Activated CD8-positive, alpha-beta T cell treated with anti-CD3 and anti-CD28 coated beads, Interleukin-2, amount 10 ng/mL, durations not matched to agents 7 days and 5 days (primary cell): ENCODE data around the gene DNAJC27. TPM values are rescaled to one million over a fixed set of nuclear protein-coding genes. Genes with fewer than 3 reads are reported as not detected.

ENCODE experiments used
- ATAC-seq: fragments of 150-1000 bp; cut with Tn5 transposase; one replicate; pipeline ENCODE4 v1.10.0; 2021; ENCODE audit warnings: moderate library complexity
- CTCF ChIA-PET: fragments of 350-600 bp; sonication (Branson Sonifier 250); formaldehyde crosslinking; loops from one replicate; lab custom pipeline; 2021; ENCODE audit warnings: antibody characterized with exemption; lab: Charles Lee
- POLR2A ChIA-PET: fragments of 350-600 bp; sonication (Branson Sonifier 250); formaldehyde crosslinking; loops from one replicate; lab custom pipeline; 2021; ENCODE audit warnings: antibody characterized with exemption; lab: Charles Lee
- DNase-seq: peaks from one replicate; pipeline ENCODE4 v3.0.0-alpha.2; 2020
- H3K27ac Mint-ChIP-seq: one replicate; pipeline ENCODE4 v1.8.0; 2021; ENCODE audit warnings: mild to moderate bottlenecking, mixed read lengths
- H3K27me3 Mint-ChIP-seq: one replicate; pipeline ENCODE4 v1.8.0; 2021; ENCODE audit warnings: low read depth, mixed read lengths
- H3K36me3 Mint-ChIP-seq: one replicate; pipeline ENCODE4 v1.8.0; 2021; ENCODE audit warnings: low read depth, mixed read lengths
- H3K4me1 Mint-ChIP-seq: one replicate; pipeline ENCODE4 v1.8.0; 2021; ENCODE audit warnings: low read depth, mixed read lengths
- H3K4me3 Mint-ChIP-seq: one replicate; pipeline ENCODE4 v1.8.0; 2021; ENCODE audit warnings: mild to moderate bottlenecking, mixed read lengths
- H3K9me3 Mint-ChIP-seq: one replicate; pipeline ENCODE4 v1.8.0; 2022; ENCODE audit warnings: mixed read lengths; ENCODE audit not compliant: insufficient read depth
- total RNA-seq, 2 experiments: library from RNA; stranded (reverse); gene quantifications; one replicate each; pipeline ENCODE4 v1.2.3, GENCODE V29; 2021

Gene DNAJC27
- total RNA-seq, 2 experiments from 2014 or later: 6.5 to 8.0 TPM

GRCh38 chr2:24915175-24915574 lies 56.6 kb downstream of the DNAJC27 start:
- H3K27ac Mint-ChIP-seq: no peak overlapping the region
- ChIA-PET POLR2A (no interaction called here), CTCF (no interaction called here)
- no peaks in the 10 kb centered on the region for H3K9me3 Mint-ChIP-seq
- H3K4me3 Mint-ChIP-seq: no peak overlapping the region
- peaks cover 36% of the 10 kb centered on the region for H3K4me1 Mint-ChIP-seq
- ATAC-seq (no peak), DNase-seq (no peak)
- no peaks in the 10 kb centered on the region for H3K27me3 Mint-ChIP-seq
- peaks cover 51% of the 10 kb centered on the region for H3K36me3 Mint-ChIP-seq

- Mint-ChIP-seq H3K36me3 (peaks cover 56% of the 10 kb centered on the region), H3K4me3 (no peak overlapping the region), H3K4me1 (peaks cover 36% of the 10 kb centered on the region), H3K27ac (no peak overlapping the region), H3K27me3 (no peaks in the 10 kb centered on the region), H3K9me3 (no peaks in the 10 kb centered on the region)
- ChIA-PET POLR2A (no interaction called here), CTCF (no interaction called here)
- DNase-seq (no peak), ATAC-seq (no peak)
Measured at GRCh38 chr2:24914713-24915112, 57.0 kb downstream of the DNAJC27 start.

DNA sequence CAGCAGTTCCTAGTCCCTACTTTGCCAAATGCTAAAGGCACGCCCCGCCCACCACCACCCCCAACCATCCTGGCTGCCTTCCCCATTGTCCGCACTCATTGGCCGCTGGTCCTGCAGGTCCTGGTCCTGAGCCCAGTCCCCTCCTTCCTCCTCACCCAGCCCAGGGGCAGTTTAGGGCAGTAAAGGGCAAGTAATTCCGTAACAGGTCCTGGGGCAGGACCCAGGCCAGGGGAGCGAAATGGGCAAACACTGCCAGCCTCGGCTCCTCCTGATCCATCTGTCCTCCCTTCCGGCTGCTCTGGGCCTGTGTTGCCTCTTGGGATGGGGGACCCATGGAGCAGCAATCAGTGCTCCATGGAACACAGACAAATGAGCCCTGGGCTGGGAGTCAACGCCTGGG lies 57.8 kb downstream of the DNAJC27 start:
- ChIA-PET CTCF (no interaction called here), POLR2A (no interaction called here)
- no peaks in the 10 kb centered on the region for H3K27me3 Mint-ChIP-seq
- no peak for DNase-seq
- ATAC-seq: no peak
- peaks cover 58% of the 10 kb centered on the region for H3K36me3 Mint-ChIP-seq
- no peak overlapping the region for H3K4me3 Mint-ChIP-seq
- no peak overlapping the region for H3K27ac Mint-ChIP-seq
- peaks cover 32% of the 10 kb centered on the region for H3K4me1 Mint-ChIP-seq
- H3K9me3 Mint-ChIP-seq: no peaks in the 10 kb centered on the region

DNA sequence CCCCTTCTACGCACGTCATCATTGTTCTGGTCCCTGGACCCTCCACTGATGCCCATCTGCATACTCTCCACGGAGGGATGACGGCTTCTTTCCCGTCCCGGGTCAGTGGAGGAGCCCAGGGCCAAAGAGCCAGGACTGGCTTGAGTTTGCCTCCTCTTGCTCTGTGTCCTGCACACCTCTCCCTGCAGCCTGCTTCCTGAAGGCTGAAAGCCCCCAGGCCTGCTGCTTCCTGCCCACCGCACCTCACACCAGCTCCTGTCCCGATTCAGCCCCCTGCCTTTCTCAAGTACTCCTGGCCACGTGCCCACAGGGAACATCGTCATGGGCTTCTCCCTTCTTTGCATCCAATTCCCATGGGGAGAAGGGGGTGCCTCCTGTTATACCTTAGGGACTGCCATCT lies 58.8 kb downstream of the DNAJC27 start:
- POLR2A ChIA-PET: no interaction called here
- H3K27ac Mint-ChIP-seq: no peak overlapping the region
- H3K36me3 Mint-ChIP-seq: peaks cover 56% of the 10 kb centered on the region
- H3K4me1 Mint-ChIP-seq: peaks cover 22% of the 10 kb centered on the region
- ATAC-seq: no peak
- no peaks in the 10 kb centered on the region for H3K27me3 Mint-ChIP-seq
- no peak overlapping the region for H3K4me3 Mint-ChIP-seq
- CTCF ChIA-PET: no interaction called here
- DNase-seq: no peak
- H3K9me3 Mint-ChIP-seq: no peaks in the 10 kb centered on the region

- ATAC-seq (no peak), DNase-seq (no peak)
- CTCF ChIA-PET: no interaction called here
- Mint-ChIP-seq H3K4me1 (peaks cover 18% of the 10 kb centered on the region), H3K36me3 (peaks cover 52% of the 10 kb centered on the region), H3K27me3 (no peaks in the 10 kb centered on the region), H3K9me3 (no peaks in the 10 kb centered on the region), H3K4me3 (no peak overlapping the region), H3K27ac (no peak overlapping the region)
- POLR2A ChIA-PET: no interaction called here
Measured at GRCh38 chr2:24912523-24912922, 59.2 kb downstream of the DNAJC27 start.

GRCh38 chr2:24910245-24910644 lies 61.5 kb downstream of the DNAJC27 start:
- H3K36me3 Mint-ChIP-seq: peaks cover 48% of the 10 kb centered on the region
- no peak overlapping the region for H3K27ac Mint-ChIP-seq

GRCh38 chr2:24909555-24910177 lies 62.1 kb downstream of the DNAJC27 start:
- peaks cover under 1% of the 10 kb centered on the region for H3K4me1 Mint-ChIP-seq
- ChIA-PET POLR2A (no interaction called here), CTCF (no interaction called here)
- H3K27me3 Mint-ChIP-seq: no peaks in the 10 kb centered on the region
- H3K27ac Mint-ChIP-seq: no peak overlapping the region
- H3K4me3 Mint-ChIP-seq: no peak overlapping the region
- no peak for ATAC-seq
- no peaks in the 10 kb centered on the region for H3K9me3 Mint-ChIP-seq
- no peak for DNase-seq
- H3K36me3 Mint-ChIP-seq: peaks cover 47% of the 10 kb centered on the region

More at GRCh38 chr2:24910245-24910644, 61.5 kb downstream of the DNAJC27 start:
- H3K9me3 Mint-ChIP-seq: no peaks in the 10 kb centered on the region
- no peak overlapping the region for H3K4me3 Mint-ChIP-seq
- ChIA-PET CTCF (no interaction called here), POLR2A (no interaction called here)
- peaks cover 5% of the 10 kb centered on the region for H3K4me1 Mint-ChIP-seq
- no peaks in the 10 kb centered on the region for H3K27me3 Mint-ChIP-seq
- ATAC-seq: no peak
- no peak for DNase-seq

DNA sequence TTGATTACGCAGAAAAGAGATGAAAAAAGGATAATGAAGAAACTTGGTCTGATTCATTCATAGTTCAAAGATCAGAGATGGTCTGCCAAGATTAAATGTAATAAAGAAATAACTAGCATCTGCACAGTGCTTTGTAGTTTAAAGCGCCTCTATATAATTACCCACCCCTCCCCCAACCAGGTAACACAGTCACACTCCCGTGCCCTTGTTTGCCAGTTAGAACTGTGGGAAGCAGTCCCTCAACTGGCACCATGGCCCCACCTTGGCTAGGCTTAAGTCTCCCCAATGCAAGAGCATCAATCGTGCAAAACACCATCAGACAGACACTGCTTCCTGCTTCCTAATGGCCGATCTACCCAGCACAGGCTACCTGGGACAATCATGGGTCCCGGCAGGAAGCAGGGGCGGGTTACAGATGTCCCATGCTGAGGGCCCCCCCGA lies 63.3 kb downstream of the DNAJC27 start:
- ChIA-PET CTCF (no interaction called here), POLR2A (no interaction called here)
- Mint-ChIP-seq H3K27ac (no peak overlapping the region), H3K4me3 (no peak overlapping the region), H3K27me3 (no peaks in the 10 kb centered on the region), H3K4me1 (no peaks in the 10 kb centered on the region), H3K9me3 (no peaks in the 10 kb centered on the region), H3K36me3 (peaks cover 44% of the 10 kb centered on the region)
- ATAC-seq (no peak), DNase-seq (no peak)

- H3K27me3 Mint-ChIP-seq: no peaks in the 10 kb centered on the region
- ATAC-seq: no peak
- ChIA-PET POLR2A (no interaction called here), CTCF (no interaction called here)
- no peaks in the 10 kb centered on the region for H3K4me1 Mint-ChIP-seq
- H3K27ac Mint-ChIP-seq: no peak overlapping the region
- peaks cover 41% of the 10 kb centered on the region for H3K36me3 Mint-ChIP-seq
- DNase-seq: no peak
- no peaks in the 10 kb centered on the region for H3K9me3 Mint-ChIP-seq
- H3K4me3 Mint-ChIP-seq: no peak overlapping the region
Measured at GRCh38 chr2:24907116-24907515, 64.6 kb downstream of the DNAJC27 start.

DNA sequence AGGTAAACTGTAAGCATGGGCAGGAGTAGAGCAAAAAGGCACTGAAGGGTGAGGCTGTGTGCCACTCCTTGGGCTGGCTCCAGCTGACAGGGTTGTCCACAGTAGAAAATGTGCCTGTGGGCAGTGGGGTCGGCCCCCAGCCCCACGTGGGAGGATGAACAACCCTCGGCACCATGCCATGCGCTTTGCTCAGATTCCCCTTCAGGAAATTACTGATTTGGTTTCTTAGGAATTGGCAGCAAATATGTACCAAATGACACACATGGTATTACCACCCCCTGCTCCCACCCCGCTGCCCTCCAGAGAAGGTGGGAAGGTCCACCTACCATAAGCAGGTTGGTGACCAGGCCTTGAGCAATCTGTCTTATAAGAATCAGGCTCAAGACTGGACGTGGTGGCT lies 65.3 kb downstream of the DNAJC27 start:
- H3K36me3 Mint-ChIP-seq: peaks cover 36% of the 10 kb centered on the region
- no peaks in the 10 kb centered on the region for H3K27me3 Mint-ChIP-seq
- POLR2A ChIA-PET: no interaction called here
- H3K4me1 Mint-ChIP-seq: no peaks in the 10 kb centered on the region
- DNase-seq (no peak), ATAC-seq (no peak)
- no peak overlapping the region for H3K4me3 Mint-ChIP-seq
- no peaks in the 10 kb centered on the region for H3K9me3 Mint-ChIP-seq
- H3K27ac Mint-ChIP-seq: no peak overlapping the region
- CTCF ChIA-PET: no interaction called here

DNA sequence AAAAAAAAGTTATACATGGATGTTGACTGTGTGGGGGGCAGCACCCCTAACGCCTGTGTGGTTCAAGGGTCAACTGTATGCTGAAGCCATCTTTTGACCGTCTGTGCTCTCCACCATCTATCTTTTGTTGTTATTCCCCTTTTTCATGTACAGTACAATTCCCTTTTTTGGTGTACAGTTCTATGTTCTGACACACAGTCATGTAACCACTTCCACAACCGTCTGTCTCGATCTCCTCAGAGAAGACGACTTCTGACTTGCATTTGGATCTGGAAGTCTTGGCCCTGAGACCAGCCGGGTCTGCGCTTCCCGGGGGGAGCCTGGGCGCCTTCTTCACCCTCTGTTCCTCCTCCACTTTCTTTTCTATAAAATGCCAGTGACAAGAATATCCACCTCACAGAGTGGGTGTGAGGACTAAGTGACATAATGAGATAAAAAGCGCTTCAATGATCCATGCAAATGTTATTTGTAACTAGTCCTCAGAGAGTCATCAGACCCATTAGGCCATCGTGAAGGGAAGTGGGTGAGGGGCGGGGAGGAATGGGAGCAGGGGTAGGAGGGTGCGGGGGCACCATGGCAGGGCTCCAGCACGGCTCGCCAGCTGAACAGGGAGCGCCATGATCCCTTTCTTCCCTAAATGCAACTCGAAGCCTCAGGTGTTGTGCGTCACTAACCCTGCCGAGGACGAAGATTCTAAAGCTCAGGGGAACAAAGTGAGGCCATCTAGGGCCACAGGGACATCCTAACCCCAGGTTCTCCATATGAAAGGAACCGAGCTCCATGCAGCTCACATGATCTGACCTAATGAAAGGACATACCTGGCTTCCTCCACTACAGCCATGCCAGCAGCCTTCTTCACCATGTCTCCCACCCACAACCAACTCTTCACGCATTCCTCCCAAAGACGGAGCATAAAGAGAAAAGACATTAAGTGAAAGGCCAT lies 68.3 kb downstream of the DNAJC27 start:
- H3K27ac Mint-ChIP-seq: no peak overlapping the region
- ChIA-PET CTCF (no interaction called here), POLR2A (no interaction called here)
- DNase-seq (no peak), ATAC-seq (no peak)
- H3K27me3 Mint-ChIP-seq: no peaks in the 10 kb centered on the region
- H3K4me1 Mint-ChIP-seq: no peaks in the 10 kb centered on the region
- H3K36me3 Mint-ChIP-seq: peaks cover 34% of the 10 kb centered on the region
- H3K9me3 Mint-ChIP-seq: no peaks in the 10 kb centered on the region
- H3K4me3 Mint-ChIP-seq: no peak overlapping the region

DNA sequence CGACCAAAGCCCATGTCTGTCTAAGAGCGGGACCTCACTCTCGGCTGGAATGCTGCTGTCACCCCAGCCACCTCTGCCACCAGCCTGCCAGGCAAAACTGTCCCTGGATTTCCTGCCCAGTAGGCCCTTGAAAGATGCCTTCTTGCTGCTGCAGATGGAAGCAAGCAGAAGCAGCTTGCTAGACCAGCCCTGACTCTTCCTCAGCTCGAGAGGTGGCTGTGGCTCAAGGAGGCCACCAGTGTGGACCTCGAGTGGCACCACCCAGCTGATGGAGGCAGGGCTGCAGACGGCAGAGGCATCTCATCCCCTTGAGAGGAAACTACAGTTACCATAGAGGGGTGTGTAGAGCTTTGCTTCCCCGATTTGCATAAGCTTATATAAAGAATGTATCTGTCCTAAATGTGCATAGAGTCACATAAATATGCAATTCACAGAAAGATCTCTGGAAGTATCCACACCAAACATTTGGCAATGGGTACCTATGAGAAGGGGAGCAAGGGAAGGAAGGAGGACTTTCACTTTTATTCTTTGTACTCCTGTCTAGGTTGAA lies 72.3 kb downstream of the DNAJC27 start:
- ChIA-PET POLR2A (no interaction called here), CTCF (no interaction called here)
- DNase-seq (no peak), ATAC-seq (no peak)
- H3K27me3 Mint-ChIP-seq: no peaks in the 10 kb centered on the region
- peaks cover 27% of the 10 kb centered on the region for H3K9me3 Mint-ChIP-seq
- no peak overlapping the region for H3K27ac Mint-ChIP-seq
- no peaks in the 10 kb centered on the region for H3K4me1 Mint-ChIP-seq
- H3K36me3 Mint-ChIP-seq: peaks cover 62% of the 10 kb centered on the region
- no peak overlapping the region for H3K4me3 Mint-ChIP-seq
